RCC 7860 (cell line): ENCODE results near the gene SLPI.

Source experiments
- DNase-seq: peaks from one replicate; pipeline ENCODE4 v3.0.0-alpha.2; 2015; ENCODE audit warnings: low spot score
- FAIRE-seq: peaks from 2 replicates; lab custom pipeline; 2012; peaks lifted over from hg19 to GRCh38; lab: Jason Lieb, UNC

SLPI gene

GRCh38 chr20:45221076-45221475 is 33.3 kb downstream of the SLPI start, which contains the start of gene SEMG2:
Gene SEMG2 (plus strand): TSS chr20:45221373. CDS start chr20:45221390, 17 bp downstream.
- no peak for FAIRE-seq

GRCh38 chr20:45218636-45219035 is 35.7 kb downstream of the SLPI start:
- FAIRE-seq (no peak), DNase-seq (no peak)

More at GRCh38 chr20:45221076-45221475, 33.3 kb downstream of the SLPI start, which contains the start of gene SEMG2:
- no peak for DNase-seq

GRCh38 chr20:45218124-45218523 is 36.2 kb downstream of the SLPI start:
- FAIRE-seq (no peak), DNase-seq (no peak)

- no peak for DNase-seq
- no peak for FAIRE-seq
Measured at GRCh38 chr20:45212836-45213235, 41.5 kb downstream of the SLPI start.

GRCh38 chr20:45211569-45212474 is 42.5 kb downstream of the SLPI start:
- DNase-seq (no peak), FAIRE-seq (no peak)

GRCh38 chr20:45209924-45210323 is 44.4 kb downstream of the SLPI start:
- FAIRE-seq (no peak), DNase-seq (no peak)

GRCh38 chr20:45206725-45207124 is 47.6 kb downstream of the SLPI start, which contains the start of gene SEMG1:
Gene SEMG1 (plus strand): TSS chr20:45207033. CDS start chr20:45207054, 21 bp downstream.
- no peak for DNase-seq
- FAIRE-seq, result no peak
